ENCODE measurements around the gene RUFY1. TPM values are rescaled to one million over a fixed set of nuclear protein-coding genes. Genes with fewer than 3 reads are reported as not detected.

The RUFY1 gene
- total and polyA plus RNA-seq, 2 of the 13 experiments (the other 11 are each of a cell fraction or from before 2014, with no cell fraction given) = 19.9 to 31.9 TPM

- TF ChIP-seq ZNF609 (CRISPR knock-in tag; IDR thresholded peaks at IDR 0.05; ENCODE audit: borderline replicate concordance) (peak; percentile 39; the same call in 1 of the 2 replicates), ETV6 (CRISPR knock-in tag; conservative IDR thresholded peaks at IDR 0.05) (no peak), ZNF124 (CRISPR knock-in tag; IDR thresholded peaks at IDR 0.05) (0 out of 2 replicates have a peak, but pooled peaks have one; percentile 15), ZNF746 (CRISPR knock-in tag; IDR thresholded peaks at IDR 0.05) (no peak), NR2F1 (CRISPR knock-in tag; IDR thresholded peaks at IDR 0.05) (no peak), ZNF446 (CRISPR knock-in tag; IDR thresholded peaks at IDR 0.05) (no peak), ZNF335 (CRISPR knock-in tag; IDR thresholded peaks at IDR 0.05) (no peak), ISL2 (CRISPR knock-in tag; IDR thresholded peaks at IDR 0.05) (no peak), JARID2 (CRISPR knock-in tag; IDR thresholded peaks at IDR 0.05; ENCODE audit: insufficient replicate concordance) (no peak), ZNF629 (CRISPR knock-in tag; conservative IDR thresholded peaks at IDR 0.05) (no peak), ZBTB14 (CRISPR knock-in tag; IDR thresholded peaks at IDR 0.05) (peak; percentile 59)
- TF ChIP-seq, protein P1, sequence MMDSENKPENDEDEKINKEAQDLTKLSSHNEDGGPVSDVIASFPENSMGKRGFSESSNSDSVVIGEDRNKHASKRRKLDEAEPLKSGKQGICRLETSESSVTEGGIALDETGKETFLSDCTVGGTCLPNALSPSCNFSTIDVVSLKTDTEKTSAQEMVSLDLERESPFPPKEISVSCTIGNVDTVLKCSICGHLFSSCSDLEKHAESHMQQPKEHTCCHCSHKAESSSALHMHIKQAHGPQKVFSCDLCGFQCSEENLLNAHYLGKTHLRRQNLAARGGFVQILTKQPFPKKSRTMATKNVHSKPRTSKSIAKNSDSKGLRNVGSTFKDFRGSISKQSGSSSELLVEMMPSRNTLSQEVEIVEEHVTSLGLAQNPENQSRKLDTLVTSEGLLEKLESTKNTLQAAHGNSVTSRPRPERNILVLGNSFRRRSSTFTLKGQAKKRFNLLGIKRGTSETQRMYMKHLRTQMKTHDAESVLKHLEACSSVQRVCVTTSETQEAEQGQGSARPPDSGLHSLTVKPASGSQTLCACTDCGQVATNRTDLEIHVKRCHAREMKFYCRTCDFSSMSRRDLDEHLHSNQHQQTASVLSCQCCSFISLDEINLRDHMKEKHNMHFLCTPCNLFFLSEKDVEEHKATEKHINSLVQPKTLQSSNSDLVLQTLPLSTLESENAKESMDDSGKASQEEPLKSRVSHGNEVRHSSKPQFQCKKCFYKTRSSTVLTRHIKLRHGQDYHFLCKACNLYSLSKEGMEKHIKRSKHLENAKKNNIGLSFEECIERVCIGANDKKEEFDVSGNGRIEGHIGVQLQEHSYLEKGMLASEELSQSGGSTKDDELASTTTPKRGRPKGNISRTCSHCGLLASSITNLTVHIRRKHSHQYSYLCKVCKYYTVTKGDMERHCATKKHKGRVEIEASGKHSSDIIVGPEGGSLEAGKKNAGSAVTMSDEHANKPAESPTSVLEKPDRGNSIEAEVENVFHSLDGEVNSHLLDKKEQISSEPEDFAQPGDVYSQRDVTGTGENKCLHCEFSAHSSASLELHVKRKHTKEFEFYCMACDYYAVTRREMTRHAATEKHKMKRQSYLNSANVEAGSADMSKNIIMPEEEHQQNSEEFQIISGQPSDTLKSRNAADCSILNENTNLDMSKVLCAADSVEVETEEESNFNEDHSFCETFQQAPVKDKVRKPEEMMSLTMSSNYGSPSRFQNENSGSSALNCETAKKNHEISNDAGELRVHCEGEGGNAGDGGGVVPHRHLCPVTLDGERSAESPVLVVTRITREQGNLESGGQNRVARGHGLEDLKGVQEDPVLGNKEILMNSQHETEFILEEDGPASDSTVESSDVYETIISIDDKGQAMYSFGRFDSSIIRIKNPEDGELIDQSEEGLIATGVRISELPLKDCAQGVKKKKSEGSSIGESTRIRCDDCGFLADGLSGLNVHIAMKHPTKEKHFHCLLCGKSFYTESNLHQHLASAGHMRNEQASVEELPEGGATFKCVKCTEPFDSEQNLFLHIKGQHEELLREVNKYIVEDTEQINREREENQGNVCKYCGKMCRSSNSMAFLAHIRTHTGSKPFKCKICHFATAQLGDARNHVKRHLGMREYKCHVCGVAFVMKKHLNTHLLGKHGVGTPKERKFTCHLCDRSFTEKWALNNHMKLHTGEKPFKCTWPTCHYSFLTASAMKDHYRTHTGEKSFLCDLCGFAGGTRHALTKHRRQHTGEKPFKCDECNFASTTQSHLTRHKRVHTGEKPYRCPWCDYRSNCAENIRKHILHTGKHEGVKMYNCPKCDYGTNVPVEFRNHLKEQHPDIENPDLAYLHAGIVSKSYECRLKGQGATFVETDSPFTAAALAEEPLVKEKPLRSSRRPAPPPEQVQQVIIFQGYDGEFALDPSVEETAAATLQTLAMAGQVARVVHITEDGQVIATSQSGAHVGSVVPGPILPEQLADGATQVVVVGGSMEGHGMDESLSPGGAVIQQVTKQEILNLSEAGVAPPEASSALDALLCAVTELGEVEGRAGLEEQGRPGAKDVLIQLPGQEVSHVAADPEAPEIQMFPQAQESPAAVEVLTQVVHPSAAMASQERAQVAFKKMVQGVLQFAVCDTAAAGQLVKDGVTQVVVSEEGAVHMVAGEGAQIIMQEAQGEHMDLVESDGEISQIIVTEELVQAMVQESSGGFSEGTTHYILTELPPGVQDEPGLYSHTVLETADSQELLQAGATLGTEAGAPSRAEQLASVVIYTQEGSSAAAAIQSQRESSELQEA (CRISPR knock-in tag; IDR thresholded peaks at IDR 0.05; ENCODE audit: not compliant biosample characterization) = no peak
- TF ChIP-seq, protein P2, sequence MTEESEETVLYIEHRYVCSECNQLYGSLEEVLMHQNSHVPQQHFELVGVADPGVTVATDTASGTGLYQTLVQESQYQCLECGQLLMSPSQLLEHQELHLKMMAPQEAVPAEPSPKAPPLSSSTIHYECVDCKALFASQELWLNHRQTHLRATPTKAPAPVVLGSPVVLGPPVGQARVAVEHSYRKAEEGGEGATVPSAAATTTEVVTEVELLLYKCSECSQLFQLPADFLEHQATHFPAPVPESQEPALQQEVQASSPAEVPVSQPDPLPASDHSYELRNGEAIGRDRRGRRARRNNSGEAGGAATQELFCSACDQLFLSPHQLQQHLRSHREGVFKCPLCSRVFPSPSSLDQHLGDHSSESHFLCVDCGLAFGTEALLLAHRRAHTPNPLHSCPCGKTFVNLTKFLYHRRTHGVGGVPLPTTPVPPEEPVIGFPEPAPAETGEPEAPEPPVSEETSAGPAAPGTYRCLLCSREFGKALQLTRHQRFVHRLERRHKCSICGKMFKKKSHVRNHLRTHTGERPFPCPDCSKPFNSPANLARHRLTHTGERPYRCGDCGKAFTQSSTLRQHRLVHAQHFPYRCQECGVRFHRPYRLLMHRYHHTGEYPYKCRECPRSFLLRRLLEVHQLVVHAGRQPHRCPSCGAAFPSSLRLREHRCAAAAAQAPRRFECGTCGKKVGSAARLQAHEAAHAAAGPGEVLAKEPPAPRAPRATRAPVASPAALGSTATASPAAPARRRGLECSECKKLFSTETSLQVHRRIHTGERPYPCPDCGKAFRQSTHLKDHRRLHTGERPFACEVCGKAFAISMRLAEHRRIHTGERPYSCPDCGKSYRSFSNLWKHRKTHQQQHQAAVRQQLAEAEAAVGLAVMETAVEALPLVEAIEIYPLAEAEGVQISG (CRISPR knock-in tag; IDR thresholded peaks at IDR 0.05) = no peak
Measured at GRCh38 chr5:179558932-179559283, 8.6 kb downstream of the RUFY1 start (continued).
